HepG2 (cell line): ENCODE data around the gene AADACL2. TPM values are rescaled to one million over a fixed set of nuclear protein-coding genes. Genes with fewer than 3 reads are reported as not detected.

ENCODE experiments used
- ATAC-seq: fragments of 200-7000 bp; cut with Tn5 transposase; 3 replicates; pipeline ENCODE4 v1.9.1; 2020; ENCODE audit warnings: mild to moderate bottlenecking, moderate library complexity
- BruUV-seq: library from RNA; stranded (reverse); fragments of 400-500 nt; replicated peaks from 2 replicates; lab custom pipeline; 2021; lab: Mats Ljungman, UMichigan
- CTCF ChIA-PET: fragments of 300-600 bp; formaldehyde crosslinking; extraction: SDS; loops from one replicate; lab custom pipeline; 2021; ENCODE audit warnings: low total read pairs, inconsistent platforms, low intra/inter-chr PET ratio; lab: Yijun Ruan, JAX
- POLR2A ChIA-PET: fragments of 350-600 bp; sonication (Branson Sonifier 250); formaldehyde crosslinking; loops from one replicate; lab custom pipeline; 2020; ENCODE audit warnings: antibody characterized with exemption, inconsistent platforms; lab: Yijun Ruan, JAX
- DNase-seq: peaks from one replicate; pipeline ENCODE4 v3.0.0-alpha.2; 2015; ENCODE audit warnings: low spot score
- FAIRE-seq: peaks from 3 replicates; lab custom pipeline; 2011; peaks lifted over from hg19 to GRCh38; lab: Jason Lieb, UNC
- H2AFZ ChIP-seq: one replicate; pipeline ENCODE4 v1.6.1; 2011; ENCODE audit warnings: low read length, inconsistent platforms
- H3K27ac ChIP-seq: fragments of 300-600 bp; 3 replicates; pipeline ENCODE4 v1.8.0; 2011; ENCODE audit warnings: mixed run types, mild to moderate bottlenecking, mixed read lengths, low read length, inconsistent platforms; ENCODE audit not compliant: insufficient read depth; ENCODE audit errors: extremely low read length
- H3K27me3 ChIP-seq, 2 experiments: fragments of 200-600 bp in 1 of 2; 2 replicates in 1 of 2; 3 replicates in 1 of 2; pipeline versions ENCODE4 v1.6.0 to v1.8.0; 2011; ENCODE audit warnings: low read length in 2 of 2, mild to moderate bottlenecking in 2 of 2, moderate library complexity in 2 of 2, inconsistent platforms in 1 of 2; ENCODE audit not compliant: insufficient read depth in 2 of 2, control insufficient read depth in 1 of 2
- H3K36me3 ChIP-seq, 2 experiments: fragments of 200-600 bp in 1 of 2; replicated peaks in 1 of 2; 2 replicates in 1 of 2; 3 replicates in 1 of 2; pipeline versions ENCODE4 v1.5.1 to v1.8.0; 2011; ENCODE audit warnings: low read length in 2 of 2, inconsistent platforms in 1 of 2; ENCODE audit not compliant: insufficient read depth in 2 of 2, control insufficient read depth in 1 of 2
- H3K4me1 ChIP-seq: 2 replicates; pipeline ENCODE4 v1.5.1; 2012; ENCODE audit warnings: low read length, inconsistent platforms; ENCODE audit not compliant: insufficient read depth
- H3K4me2 ChIP-seq: 2 replicates; pipeline ENCODE4 v1.6.0; 2011; ENCODE audit warnings: low read depth, low read length, inconsistent platforms
- H3K4me3 ChIP-seq, 3 experiments: fragments of 200-600 bp in 1 of 3; sonication (generic), shearing (Covaris generic) in 1 of 3; replicated peaks in 1 of 3; 2 replicates each; pipeline ENCODE4 v1.5.1; 2011 to 2016; ENCODE audit warnings: low read length in 3 of 3, inconsistent platforms in 2 of 3, low read depth in 2 of 3, mild to moderate bottlenecking in 2 of 3, control low read depth in 1 of 3, mixed read lengths in 1 of 3; ENCODE audit not compliant: insufficient read depth in 1 of 3
- H3K79me2 ChIP-seq: one replicate; pipeline ENCODE4 v1.6.1; 2011; ENCODE audit warnings: low read length, inconsistent platforms; ENCODE audit not compliant: insufficient read depth
- H3K9ac ChIP-seq: 2 replicates; pipeline ENCODE4 v1.6.0; 2011; ENCODE audit warnings: mild to moderate bottlenecking, low read depth, low read length, inconsistent platforms; ENCODE audit not compliant: insufficient read depth
- H3K9me3 ChIP-seq: 2 replicates; pipeline ENCODE4 v1.5.1; 2012; ENCODE audit warnings: mild to moderate bottlenecking, low read length
- H4K20me1 ChIP-seq: 2 replicates; pipeline ENCODE4 v1.6.0; 2011; ENCODE audit warnings: inconsistent platforms, mild to moderate bottlenecking, low read length, moderate library complexity; ENCODE audit not compliant: insufficient read depth
- ARID2 ChIP-seq: sonication (generic); formaldehyde crosslinking; IDR thresholded peaks from 2 replicates; pipeline ENCODE4 v1.8.1; 2022; ENCODE audit warnings: mild to moderate bottlenecking, missing genetic modification reagents, borderline replicate concordance
- MEIS1 ChIP-seq: sonication (generic); formaldehyde crosslinking; IDR thresholded peaks from 2 replicates; pipeline ENCODE4 v1.9.0; 2021; ENCODE audit warnings: mild to moderate bottlenecking, missing genetic modification reagents, moderate library complexity, borderline replicate concordance
- NFE2 ChIP-seq: sonication (generic); formaldehyde crosslinking; IDR thresholded peaks from 2 replicates; pipeline ENCODE4 v1.4.0; 2020; ENCODE audit warnings: missing genetic modification reagents
- PITX1 ChIP-seq: sonication (generic); formaldehyde crosslinking; IDR thresholded peaks from 2 replicates; pipeline ENCODE4 v1.5.1; 2020; ENCODE audit warnings: mild to moderate bottlenecking, missing genetic modification reagents
- POLR2G ChIP-seq: fragments of 200-400 bp; formaldehyde crosslinking; IDR thresholded peaks from 2 replicates; pipeline ENCODE4 v1.6.1; 2018; ENCODE audit warnings: mild to moderate bottlenecking, low read depth, low read length, moderate library complexity
- SAP130 ChIP-seq: IDR thresholded peaks from 2 replicates; pipeline ENCODE4 v1.6.1; 2016; ENCODE audit warnings: low read depth
- WGBS: methylation state at CpG from one replicate; pipeline ENCODE4 v1.1.6; 2017; ENCODE audit warnings: low lambda C conversion rate; 5-methylcytosine and 5-hydroxymethylcytosine counted together
- in situ Hi-C: cut with HindIII; loops from 2 replicates; pipeline ENCODE4 v1.10.0; 2017; ENCODE audit warnings: low pct_unique_long_range_greater_than_20kb; ENCODE audit not compliant: extremely low pct_ligation_motif_present
- intact Hi-C: fragments of 100-400 bp; cut with micrococcal nuclease; formaldehyde crosslinking; loops from one replicate; pipeline ENCODE4 v1.10.0; 2022; ENCODE audit not compliant: unreplicated experiment
- polyA plus RNA-seq, 8 experiments: library from polyadenylated mRNA; depleted of rRNA in 3 of 8; stranded (reverse) in 7 of 8; unstranded in 1 of 8; fragments of >200 nt; fragmentation: Illumina TruSeq in 4 of 8; extraction: Trizol in 4 of 8; gene quantifications; 2 replicates each; pipeline versions ENCODE4 v1.2.1 to v1.2.3, GENCODE V29; 2011 to 2016; ENCODE audit warnings: low read depth in 4 of 8, missing spikeins in 1 of 8, mixed read lengths in 1 of 8; ENCODE audit not compliant: insufficient read depth in 1 of 8
- total RNA-seq, 5 experiments: library from RNA; depleted of rRNA; stranded (reverse); fragments of >200 nt; fragmentation: Illumina TruSeq; extraction: Trizol; gene quantifications; 2 replicates each; pipeline ENCODE4 v1.2.3, GENCODE V29; 2016; ENCODE audit warnings: low read depth in 1 of 5
- TF ChIP-seq, protein P1 (sequence below): sonication (generic); formaldehyde crosslinking; IDR thresholded peaks from 2 replicates; pipeline ENCODE4 v1.4.0; 2020; ENCODE audit warnings: missing genetic modification reagents
- TF ChIP-seq, protein P2 (sequence below): sonication (generic); formaldehyde crosslinking; IDR thresholded peaks from 2 replicates; pipeline ENCODE4 v1.9.0; 2021; ENCODE audit warnings: missing genetic modification reagents, borderline replicate concordance

Gene AADACL2
- total and polyA plus RNA-seq, 2 of the 13 experiments (the other 11 are each of a cell fraction or from before 2014, with no cell fraction given): not detected

DNA sequence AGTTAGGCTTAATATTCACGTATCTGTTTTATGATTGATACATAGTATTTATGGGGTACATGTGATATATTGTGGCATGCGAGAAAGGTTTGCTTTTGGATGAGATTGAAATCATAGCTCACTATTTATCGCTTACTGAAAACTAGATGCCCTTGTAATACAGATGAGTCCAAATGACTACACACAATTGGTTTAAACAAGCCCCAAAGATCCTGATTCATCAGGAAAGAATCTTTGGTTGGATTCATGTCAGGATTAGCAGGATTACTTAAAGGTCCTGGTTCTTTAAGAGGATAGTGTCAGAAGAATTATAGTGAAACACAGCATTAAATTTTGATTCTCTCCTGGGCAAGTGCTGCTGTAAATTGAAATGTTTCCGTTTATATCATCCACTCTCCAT is 61.5 kb downstream of the AADACL2 start:
- H3K36me3 ChIP-seq: no peaks in the 10 kb centered on the region
- TF ChIP-seq SAP130 (CRISPR knock-in tag): no peak
- TF ChIP-seq POLR2G: no peak
- TF ChIP-seq, protein P1, sequence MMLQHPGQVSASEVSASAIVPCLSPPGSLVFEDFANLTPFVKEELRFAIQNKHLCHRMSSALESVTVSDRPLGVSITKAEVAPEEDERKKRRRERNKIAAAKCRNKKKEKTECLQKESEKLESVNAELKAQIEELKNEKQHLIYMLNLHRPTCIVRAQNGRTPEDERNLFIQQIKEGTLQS (CRISPR knock-in tag): no peak
- no peak for TF ChIP-seq MEIS1 (CRISPR knock-in tag)
- no peak for TF ChIP-seq NFE2
- TF ChIP-seq, protein P2, sequence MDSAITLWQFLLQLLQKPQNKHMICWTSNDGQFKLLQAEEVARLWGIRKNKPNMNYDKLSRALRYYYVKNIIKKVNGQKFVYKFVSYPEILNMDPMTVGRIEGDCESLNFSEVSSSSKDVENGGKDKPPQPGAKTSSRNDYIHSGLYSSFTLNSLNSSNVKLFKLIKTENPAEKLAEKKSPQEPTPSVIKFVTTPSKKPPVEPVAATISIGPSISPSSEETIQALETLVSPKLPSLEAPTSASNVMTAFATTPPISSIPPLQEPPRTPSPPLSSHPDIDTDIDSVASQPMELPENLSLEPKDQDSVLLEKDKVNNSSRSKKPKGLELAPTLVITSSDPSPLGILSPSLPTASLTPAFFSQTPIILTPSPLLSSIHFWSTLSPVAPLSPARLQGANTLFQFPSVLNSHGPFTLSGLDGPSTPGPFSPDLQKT: no peak
- TF ChIP-seq ARID2 (CRISPR knock-in tag): no peak
- no peak for TF ChIP-seq PITX1 (CRISPR knock-in tag)
- no peak overlapping the region for H3K4me2 ChIP-seq
- FAIRE-seq (no peak), ATAC-seq (no peak), DNase-seq (no peak)
- H3K4me1 ChIP-seq: peaks cover 24% of the 10 kb centered on the region
- POLR2A ChIA-PET: no interaction called here
- intact Hi-C loops: no loop called here
- no peak overlapping the region for H2AFZ ChIP-seq
- no peaks in the 10 kb centered on the region for H3K79me2 ChIP-seq
- in situ Hi-C loops: loop anchor here (25.0 kb wide), 1 partner anchor 583 kb away; the partner anchor contains the start of gene GPR171
- WGBS: 94% methylated on average over 4 of the region's 4 CpGs
- H3K9ac ChIP-seq: no peak overlapping the region
- no peaks in the 10 kb centered on the region for H4K20me1 ChIP-seq
- BruUV-seq: no TSS peak
- CTCF ChIA-PET: no interaction called here
- H3K27me3 ChIP-seq: no peaks in the 10 kb centered on the region
- H3K9me3 ChIP-seq: peaks cover 5% of the 10 kb centered on the region
- H3K4me3 ChIP-seq: no peak overlapping the region
- H3K27ac ChIP-seq: no peak overlapping the region
